ENCODE data around the gene SPATA21. TPM values are rescaled to one million over a fixed set of nuclear protein-coding genes. Genes with fewer than 3 reads are reported as not detected.
"Not testable (repeated sequence)": the region's sequence is repeated elsewhere in the genome, so short reads cannot be mapped to it uniquely, and the experiment has no call there.

Gene SPATA21
- polyA plus RNA-seq, 1 donor (not counting 4 experiments of a cell fraction or from before 2014, with no cell fraction given) = 0.04 TPM

DNA sequence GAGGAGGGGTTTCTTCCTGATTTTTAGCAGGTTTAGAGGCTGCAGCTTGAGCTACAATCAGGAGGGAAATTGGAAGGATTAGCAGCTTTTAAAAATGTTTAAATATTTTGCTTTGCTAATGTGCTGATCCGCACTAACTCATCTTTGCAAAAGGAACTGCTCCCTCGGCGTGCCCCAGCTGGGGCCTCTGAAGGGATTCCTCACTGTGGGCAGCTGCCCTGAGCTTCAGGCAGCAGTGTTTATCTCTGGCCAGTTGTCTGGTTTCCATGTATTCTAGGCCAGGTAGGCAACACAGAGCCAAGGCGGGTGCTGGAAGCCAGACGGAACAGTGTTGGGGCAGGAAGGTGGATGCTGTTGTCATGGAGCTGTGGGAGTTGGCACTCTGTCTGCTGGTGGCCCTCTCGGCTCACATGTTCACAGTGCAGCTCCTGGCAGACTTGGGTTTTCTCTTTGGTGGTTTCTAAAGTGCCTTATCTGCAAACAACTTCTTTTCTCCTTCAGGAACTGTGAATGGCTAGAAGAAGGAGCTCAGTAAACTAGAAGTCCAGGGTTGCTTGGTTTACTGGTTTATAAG, 22.2 kb upstream of the SPATA21 start:
- H2AFZ ChIP-seq (ENCODE audit: control insufficient read depth, low read length) = no peak overlapping the region
- peaks cover 20 to 35% of the 10 kb centered on the region in 2 experiments for H3K36me3 ChIP-seq (ENCODE audit: control insufficient read depth in 2 of 2, extremely low read depth in 1 of 2, insufficient read depth in 2 of 2, low read length in 2 of 2)
- no peak for DNase-seq (ENCODE audit: low read depth, low spot score)
- H3K4me2 ChIP-seq (ENCODE audit: control insufficient read depth, extremely low read depth, insufficient read depth, low read depth, low read length) = no peak overlapping the region
- H3K27me3 ChIP-seq (ENCODE audit: control insufficient read depth, extremely low read depth, insufficient read depth, low read length) = no peaks in the 10 kb centered on the region
- no peaks in the 10 kb centered on the region for H3K9me3 ChIP-seq (ENCODE audit: control insufficient read depth, low read depth, low read length)
- dilution Hi-C loops (cut with MboI; ENCODE audit: extremely low pct_ligation_motif_present, low sequenced_read_pairs) = no loop called here
- no peak overlapping the region for H3K9ac ChIP-seq (ENCODE audit: control insufficient read depth, extremely low read depth, insufficient read depth, low read length)
- TF ChIP-seq EZH2 (IDR thresholded peaks at IDR 0.05; ENCODE audit: low read length) = no peak
- TF ChIP-seq, protein P1, sequence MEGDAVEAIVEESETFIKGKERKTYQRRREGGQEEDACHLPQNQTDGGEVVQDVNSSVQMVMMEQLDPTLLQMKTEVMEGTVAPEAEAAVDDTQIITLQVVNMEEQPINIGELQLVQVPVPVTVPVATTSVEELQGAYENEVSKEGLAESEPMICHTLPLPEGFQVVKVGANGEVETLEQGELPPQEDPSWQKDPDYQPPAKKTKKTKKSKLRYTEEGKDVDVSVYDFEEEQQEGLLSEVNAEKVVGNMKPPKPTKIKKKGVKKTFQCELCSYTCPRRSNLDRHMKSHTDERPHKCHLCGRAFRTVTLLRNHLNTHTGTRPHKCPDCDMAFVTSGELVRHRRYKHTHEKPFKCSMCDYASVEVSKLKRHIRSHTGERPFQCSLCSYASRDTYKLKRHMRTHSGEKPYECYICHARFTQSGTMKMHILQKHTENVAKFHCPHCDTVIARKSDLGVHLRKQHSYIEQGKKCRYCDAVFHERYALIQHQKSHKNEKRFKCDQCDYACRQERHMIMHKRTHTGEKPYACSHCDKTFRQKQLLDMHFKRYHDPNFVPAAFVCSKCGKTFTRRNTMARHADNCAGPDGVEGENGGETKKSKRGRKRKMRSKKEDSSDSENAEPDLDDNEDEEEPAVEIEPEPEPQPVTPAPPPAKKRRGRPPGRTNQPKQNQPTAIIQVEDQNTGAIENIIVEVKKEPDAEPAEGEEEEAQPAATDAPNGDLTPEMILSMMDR (optimal IDR thresholded peaks at IDR 0.05 in 1 of 3, IDR thresholded peaks at IDR 0.05 in 1 of 3, conservative IDR thresholded peaks at IDR 0.05 in 1 of 3; ENCODE audit: extremely low read depth in 1 of 3, insufficient read depth in 2 of 3, low read length in 3 of 3) = no peak
- no peaks in the 10 kb centered on the region for H3K79me2 ChIP-seq (ENCODE audit: control insufficient read depth, insufficient read depth, low read length)
- FAIRE-seq = no peak
- no peak overlapping the region for H3K4me3 ChIP-seq (ENCODE audit: control insufficient read depth in 2 of 3, extremely low read depth in 1 of 3, insufficient read depth in 2 of 3, low read depth in 1 of 3, low read length in 3 of 3)
- no peaks in the 10 kb centered on the region for H3K4me1 ChIP-seq (ENCODE audit: control insufficient read depth, extremely low read depth, insufficient read depth, low read length)
- H3K9me1 ChIP-seq (ENCODE audit: control insufficient read depth, extremely low read depth, insufficient read depth, low read length) = no peaks in the 10 kb centered on the region
- no peaks in the 10 kb centered on the region for H4K20me1 ChIP-seq (ENCODE audit: control insufficient read depth, extremely low read depth, insufficient read depth, low read length)
- H3K27ac ChIP-seq (ENCODE audit: control insufficient read depth, insufficient read depth, low read length) = no peak overlapping the region

DNA sequence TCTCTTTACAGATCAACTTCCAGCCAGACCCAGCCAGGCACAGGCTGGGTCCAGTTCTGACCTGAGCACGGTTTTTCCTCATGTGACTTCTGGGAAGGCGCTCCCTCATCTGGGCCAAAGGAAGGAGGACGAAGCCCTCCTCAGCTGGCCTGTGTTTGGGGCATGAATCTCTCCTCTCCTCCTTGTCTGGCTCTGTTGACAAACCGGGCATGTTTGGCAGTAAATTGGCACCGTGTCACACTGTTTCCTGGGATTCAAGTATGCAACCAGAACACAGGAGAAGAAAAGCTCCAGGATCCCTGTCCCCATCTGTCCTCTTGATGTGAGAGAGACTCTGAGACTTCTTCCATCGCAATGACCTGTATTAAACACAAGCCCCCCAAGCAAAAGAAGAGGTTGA, 21.6 kb upstream of the SPATA21 start:
- Histone ChIP-seq H2AFZ (ENCODE audit: control insufficient read depth, low read length) (no peak overlapping the region), H4K20me1 (ENCODE audit: control insufficient read depth, extremely low read depth, insufficient read depth, low read length) (no peaks in the 10 kb centered on the region), H3K9me3 (ENCODE audit: control insufficient read depth, low read depth, low read length) (no peaks in the 10 kb centered on the region), H3K27ac (ENCODE audit: control insufficient read depth, insufficient read depth, low read length) (no peak overlapping the region), H3K4me1 (ENCODE audit: control insufficient read depth, extremely low read depth, insufficient read depth, low read length) (no peaks in the 10 kb centered on the region), H3K9me1 (ENCODE audit: control insufficient read depth, extremely low read depth, insufficient read depth, low read length) (no peaks in the 10 kb centered on the region), H3K9ac (ENCODE audit: control insufficient read depth, extremely low read depth, insufficient read depth, low read length) (no peak overlapping the region), H3K4me2 (ENCODE audit: control insufficient read depth, extremely low read depth, insufficient read depth, low read depth, low read length) (no peak overlapping the region), H3K4me3 (ENCODE audit: control insufficient read depth in 2 of 3, extremely low read depth in 1 of 3, insufficient read depth in 2 of 3, low read depth in 1 of 3, low read length in 3 of 3) (no peak overlapping the region), H3K27me3 (ENCODE audit: control insufficient read depth, extremely low read depth, insufficient read depth, low read length) (no peaks in the 10 kb centered on the region), H3K36me3 (ENCODE audit: control insufficient read depth in 2 of 2, extremely low read depth in 1 of 2, insufficient read depth in 2 of 2, low read length in 2 of 2) (peaks cover 24 to 35% of the 10 kb centered on the region in 2 experiments), H3K79me2 (ENCODE audit: control insufficient read depth, insufficient read depth, low read length) (no peaks in the 10 kb centered on the region)
- TF ChIP-seq, protein P1 (optimal IDR thresholded peaks at IDR 0.05 in 1 of 3, IDR thresholded peaks at IDR 0.05 in 1 of 3, conservative IDR thresholded peaks at IDR 0.05 in 1 of 3; ENCODE audit: extremely low read depth in 1 of 3, insufficient read depth in 2 of 3, low read length in 3 of 3) = no peak
- TF ChIP-seq EZH2 (IDR thresholded peaks at IDR 0.05; ENCODE audit: low read length) = no peak
- FAIRE-seq (no peak), DNase-seq (ENCODE audit: low read depth, low spot score) (no peak)
- dilution Hi-C loops (cut with MboI; ENCODE audit: extremely low pct_ligation_motif_present, low sequenced_read_pairs) = no loop called here

GRCh38 chr1:16456151-16456550, 18.9 kb upstream of the SPATA21 start:
- H2AFZ ChIP-seq (ENCODE audit: control insufficient read depth, low read length); H4K20me1 ChIP-seq (ENCODE audit: control insufficient read depth, extremely low read depth, insufficient read depth, low read length); H3K27ac ChIP-seq (ENCODE audit: control insufficient read depth, insufficient read depth, low read length); dilution Hi-C loops (cut with MboI; ENCODE audit: extremely low pct_ligation_motif_present, low sequenced_read_pairs); H3K9me1 ChIP-seq (ENCODE audit: control insufficient read depth, extremely low read depth, insufficient read depth, low read length); H3K9me3 ChIP-seq (ENCODE audit: control insufficient read depth, low read depth, low read length); H3K79me2 ChIP-seq (ENCODE audit: control insufficient read depth, insufficient read depth, low read length); DNase-seq (ENCODE audit: low read depth, low spot score); H3K4me1 ChIP-seq (ENCODE audit: control insufficient read depth, extremely low read depth, insufficient read depth, low read length); H3K27me3 ChIP-seq (ENCODE audit: control insufficient read depth, extremely low read depth, insufficient read depth, low read length); H3K4me2 ChIP-seq (ENCODE audit: control insufficient read depth, extremely low read depth, insufficient read depth, low read depth, low read length); FAIRE-seq; H3K4me3 ChIP-seq (ENCODE audit: control insufficient read depth in 2 of 3, extremely low read depth in 1 of 3, insufficient read depth in 2 of 3, low read depth in 1 of 3, low read length in 3 of 3); H3K9ac ChIP-seq (ENCODE audit: control insufficient read depth, extremely low read depth, insufficient read depth, low read length): not testable (repeated sequence)
- H3K36me3 ChIP-seq (ENCODE audit: control insufficient read depth in 2 of 2, extremely low read depth in 1 of 2, insufficient read depth in 2 of 2, low read length in 2 of 2) = peaks cover 31 to 44% of the 10 kb centered on the region in 2 experiments

DNA sequence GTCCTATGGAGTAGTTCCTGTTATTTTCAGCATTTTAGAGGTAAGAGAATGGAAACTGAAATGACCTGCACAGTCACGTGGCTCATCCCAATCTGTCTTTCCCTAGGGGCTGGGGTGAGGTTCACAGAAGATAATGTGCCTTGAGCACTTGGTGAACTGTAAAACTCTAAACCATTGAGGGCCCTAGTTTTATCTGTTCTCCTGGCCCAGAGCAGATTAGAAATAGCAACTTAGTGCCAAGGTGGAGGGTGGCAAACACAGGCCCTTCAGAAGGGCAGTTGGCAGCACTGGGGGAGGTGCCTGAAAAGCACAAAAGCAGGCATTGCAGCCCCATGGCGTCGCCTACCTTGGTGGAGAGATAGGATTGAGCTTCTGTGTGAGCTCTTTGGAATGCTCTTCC, 17.7 kb upstream of the SPATA21 start:
- H3K9ac ChIP-seq (ENCODE audit: control insufficient read depth, extremely low read depth, insufficient read depth, low read length); H3K79me2 ChIP-seq (ENCODE audit: control insufficient read depth, insufficient read depth, low read length); H3K4me1 ChIP-seq (ENCODE audit: control insufficient read depth, extremely low read depth, insufficient read depth, low read length): not testable (repeated sequence)

More for the DNA sequence above, 17.7 kb upstream of the SPATA21 start:
- DNase-seq (ENCODE audit: low read depth, low spot score); H3K9me3 ChIP-seq (ENCODE audit: control insufficient read depth, low read depth, low read length); H4K20me1 ChIP-seq (ENCODE audit: control insufficient read depth, extremely low read depth, insufficient read depth, low read length); dilution Hi-C loops (cut with MboI; ENCODE audit: extremely low pct_ligation_motif_present, low sequenced_read_pairs); H3K9me1 ChIP-seq (ENCODE audit: control insufficient read depth, extremely low read depth, insufficient read depth, low read length); H3K4me3 ChIP-seq (ENCODE audit: control insufficient read depth in 2 of 3, extremely low read depth in 1 of 3, insufficient read depth in 2 of 3, low read depth in 1 of 3, low read length in 3 of 3); H3K27ac ChIP-seq (ENCODE audit: control insufficient read depth, insufficient read depth, low read length); H2AFZ ChIP-seq (ENCODE audit: control insufficient read depth, low read length); H3K27me3 ChIP-seq (ENCODE audit: control insufficient read depth, extremely low read depth, insufficient read depth, low read length); FAIRE-seq; H3K4me2 ChIP-seq (ENCODE audit: control insufficient read depth, extremely low read depth, insufficient read depth, low read depth, low read length): not testable (repeated sequence)
- peaks cover 38 to 41% of the 10 kb centered on the region in 2 experiments for H3K36me3 ChIP-seq (ENCODE audit: control insufficient read depth in 2 of 2, extremely low read depth in 1 of 2, insufficient read depth in 2 of 2, low read length in 2 of 2)
